GM12878 (cell line): Measurements from ENCODE around the gene DUS3L. TPM values are rescaled to one million over a fixed set of nuclear protein-coding genes. Genes with fewer than 3 reads are reported as not detected.
"Not testable (repeated sequence)": the region's sequence is repeated elsewhere in the genome, so short reads cannot be mapped to it uniquely, and the experiment has no call there.

Experiments
- ATAC-seq: fragments of 200-7000 bp; cut with Tn5 transposase; 3 replicates; pipeline ENCODE4 v1.9.1; 2020; ENCODE audit warnings: mild to moderate bottlenecking, moderate library complexity
- BruUV-seq: library from RNA; stranded (reverse); fragments of 400-500 nt; replicated peaks from 2 replicates; lab custom pipeline; 2021; lab: Mats Ljungman, UMichigan
- CTCF ChIA-PET: fragments of 300-600 bp; sonication (Branson Sonifier 250); formaldehyde crosslinking; extraction: SDS; loops from one replicate; lab custom pipeline; 2021; ENCODE audit warnings: inconsistent platforms; lab: Yijun Ruan, JAX
- POLR2A ChIA-PET: fragments of 350-600 bp; formaldehyde crosslinking; extraction: SDS; loops from one replicate; lab custom pipeline; 2021; ENCODE audit warnings: inconsistent platforms; lab: Charles Lee
- RAD21 ChIA-PET: fragments of 300-600 bp; sonication (Branson Sonifier 250); formaldehyde crosslinking; loops from one replicate; lab custom pipeline; 2023; ENCODE audit warnings: antibody characterized with exemption; ENCODE audit not compliant: unreplicated experiment; lab: Charles Lee
- SMC1A ChIA-PET: fragments of 300-600 bp; sonication (Branson Sonifier 250); formaldehyde crosslinking; loops from one replicate; lab custom pipeline; 2023; ENCODE audit not compliant: unreplicated experiment, uncharacterized antibody; lab: Charles Lee
- DNase-seq: peaks from one replicate; pipeline ENCODE4 v3.0.0-alpha.2; 2011; ENCODE audit warnings: low read depth, low spot score
- FAIRE-seq: peaks from 3 replicates; lab custom pipeline; 2011; peaks lifted over from hg19 to GRCh38; lab: Jason Lieb, UNC
- H2AFZ ChIP-seq: 2 replicates; pipeline ENCODE4 v1.6.0; 2011; ENCODE audit warnings: low read depth, low read length, control low read depth; ENCODE audit not compliant: control insufficient read depth
- H3K27ac ChIP-seq: 2 replicates; pipeline ENCODE4 v1.5.1; 2011; ENCODE audit warnings: control low read depth; ENCODE audit not compliant: control insufficient read depth, insufficient read depth
- H3K27me3 ChIP-seq, 2 experiments: replicated peaks in 1 of 2; 2 replicates each; pipeline versions ENCODE4 v1.6.0 to v1.6.1; 2011; ENCODE audit warnings: low read length in 1 of 2; ENCODE audit not compliant: control insufficient read depth in 2 of 2, insufficient read depth in 2 of 2
- H3K36me3 ChIP-seq, 2 experiments: 2 replicates each; pipeline ENCODE4 v1.5.1; 2011; ENCODE audit warnings: low read length in 1 of 2; ENCODE audit not compliant: control insufficient read depth in 2 of 2, insufficient read depth in 2 of 2
- H3K4me1 ChIP-seq: 2 replicates; pipeline ENCODE4 v1.6.1; 2011; ENCODE audit warnings: mild to moderate bottlenecking, low read length, moderate library complexity, mixed read lengths; ENCODE audit not compliant: control insufficient read depth, insufficient read depth
- H3K4me2 ChIP-seq: 2 replicates; pipeline ENCODE4 v1.6.0; 2011; ENCODE audit warnings: control low read depth; ENCODE audit not compliant: control insufficient read depth, insufficient read depth
- H3K4me3 ChIP-seq: fragments of 200-600 bp; sonication (generic); 2 replicates; pipeline ENCODE4 v1.5.1; 2016
- H3K79me2 ChIP-seq: 2 replicates; pipeline ENCODE4 v1.6.0; 2011; ENCODE audit warnings: low read length; ENCODE audit not compliant: control insufficient read depth, insufficient read depth
- H3K9ac ChIP-seq: 2 replicates; pipeline ENCODE4 v1.8.0; 2011; ENCODE audit warnings: low read length, control low read depth, mixed read lengths; ENCODE audit not compliant: control insufficient read depth, insufficient read depth
- H3K9me3 ChIP-seq: replicated peaks from 3 replicates; pipeline ENCODE4 v1.5.1; 2011; ENCODE audit warnings: mild to moderate bottlenecking, low read length; ENCODE audit not compliant: control insufficient read depth, insufficient read depth
- H4K20me1 ChIP-seq: 2 replicates; pipeline ENCODE4 v1.6.0; 2011; ENCODE audit not compliant: control insufficient read depth, insufficient read depth
- POLR2A ChIP-seq: IDR thresholded peaks from 2 replicates; pipeline ENCODE4 v1.6.1; 2011; ENCODE audit warnings: low read depth, mild to moderate bottlenecking, low read length
- WGBS: methylation state at CpG from one replicate; pipeline ENCODE4 v1.1.6; 2016; ENCODE audit warnings: low lambda C conversion rate; ENCODE audit not compliant: insufficient replicate concordance, insufficient coverage; ENCODE audit errors: missing lambda C conversion rate; 5-methylcytosine and 5-hydroxymethylcytosine counted together
- in situ Hi-C: fragments of 300-500 bp; cut with MboI; formaldehyde crosslinking; loops from 9 replicates; pipeline ENCODE4 v1.14.3; 2018; ENCODE audit warnings: mixed read lengths
- intact Hi-C: fragments of 100-400 bp; cut with micrococcal nuclease; formaldehyde crosslinking; loops from one replicate; pipeline ENCODE4 v1.14.2; 2022; ENCODE audit not compliant: unreplicated experiment
- polyA plus RNA-seq, 11 experiments: library from polyadenylated mRNA; depleted of rRNA in 4 of 11; unstranded in 6 of 11; stranded (reverse) in 5 of 11; fragments of >200 nt; fragmentation: Nextera tagmentation in 4 of 11; fragmentation: Illumina TruSeq in 1 of 11; extraction: Ambion mirVana in 4 of 11; extraction: Trizol in 1 of 11; gene quantifications; 1 replicate in 1 of 11; 2 replicates in 10 of 11; pipeline versions ENCODE4 v1.2.1 to v1.2.3, GENCODE V29; 2011 to 2016; ENCODE audit warnings: inconsistent platforms in 2 of 11, missing spikeins in 2 of 11, low read depth in 1 of 11
- total RNA-seq, 4 experiments: library from RNA; depleted of rRNA in 3 of 4; stranded (reverse); fragments of >200 nt in 3 of 4; fragmentation: Illumina TruSeq in 1 of 4; extraction: Trizol in 1 of 4; gene quantifications; 2 replicates each; pipeline versions ENCODE4 v1.2.1 to v1.2.3, GENCODE V29; 2013 to 2021
- TF ChIP-seq, protein P1 (sequence below): IDR thresholded peaks from 2 replicates; pipeline ENCODE4 v1.6.1; 2012; ENCODE audit warnings: low read length, inconsistent platforms
- TF ChIP-seq, protein P2 (sequence below): IDR thresholded peaks from 2 replicates; pipeline ENCODE4 v1.6.1; 2012; ENCODE audit warnings: low read depth, low read length, improper control_type of control experiment

DUS3L gene
- total and polyA plus RNA-seq, 10 of the 15 experiments (the other 5 are each of a cell fraction or from before 2014, with no cell fraction given) = 0.64 to 47.6 (median 31.1) TPM

DNA sequence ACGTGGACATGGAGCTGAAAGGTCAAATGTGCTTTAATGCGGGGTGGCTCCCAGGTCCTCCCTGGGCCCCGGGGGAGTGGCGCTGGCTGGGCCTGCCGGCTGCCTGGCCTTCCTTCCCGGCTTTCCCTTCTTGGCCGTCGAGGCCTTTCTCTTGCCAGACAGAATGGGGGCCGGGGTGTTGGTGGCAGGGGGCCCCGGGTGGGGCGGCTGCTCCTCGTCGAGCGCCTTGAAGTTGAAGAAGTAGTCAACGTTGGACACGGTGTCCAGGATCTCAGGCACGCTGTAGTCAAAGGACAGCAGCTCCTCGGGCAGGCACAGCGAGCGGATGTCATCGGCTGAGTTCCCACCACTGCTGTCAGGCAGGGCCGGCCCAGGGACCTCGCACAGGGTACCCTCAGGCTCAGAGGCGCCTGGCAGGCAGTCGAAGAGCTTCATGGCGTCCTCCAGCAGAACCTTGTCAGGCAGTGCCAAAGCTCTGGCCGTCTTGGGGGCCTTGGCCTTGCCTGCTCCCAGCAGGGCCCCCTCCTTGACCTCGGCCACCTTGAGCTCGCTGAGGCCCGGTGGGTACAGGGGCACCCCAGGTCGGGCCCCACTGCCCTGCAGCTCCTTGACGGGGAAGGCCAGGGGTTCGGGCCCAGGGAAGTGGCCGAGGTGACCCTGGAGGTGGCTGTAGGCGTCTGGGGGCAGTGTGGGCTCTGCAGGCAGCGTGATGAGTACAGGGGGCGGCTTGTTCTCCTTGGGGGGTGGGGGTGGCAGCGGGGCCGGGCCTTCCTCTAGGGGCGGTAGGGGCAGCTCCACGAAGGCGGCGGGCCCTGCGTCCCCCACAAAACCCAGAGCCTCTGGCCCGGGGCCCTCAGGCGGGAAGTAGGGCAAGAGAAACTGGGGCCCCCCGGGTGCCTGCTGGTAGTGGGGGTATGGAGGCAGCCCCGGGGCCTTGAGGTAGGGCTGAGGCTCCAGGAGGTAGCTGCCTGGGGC, 7.7 kb downstream of the DUS3L start:
- Histone ChIP-seq H3K4me1 (no peaks in the 10 kb centered on the region), H4K20me1 (no peaks in the 10 kb centered on the region), H3K27me3 (no peaks in the 10 kb centered on the region), H3K36me3 (peaks cover 0 to 22% of the 10 kb centered on the region in 2 experiments; a peak in 3 of 4 replicates), H3K27ac (no peak overlapping the region), H3K9me3 (no peaks in the 10 kb centered on the region), H3K4me2 (no peak overlapping the region), H2AFZ (no peak overlapping the region), H3K4me3 (no peak overlapping the region), H3K79me2 (no peaks in the 10 kb centered on the region), H3K9ac (no peak overlapping the region)
- TF ChIP-seq, protein P1, sequence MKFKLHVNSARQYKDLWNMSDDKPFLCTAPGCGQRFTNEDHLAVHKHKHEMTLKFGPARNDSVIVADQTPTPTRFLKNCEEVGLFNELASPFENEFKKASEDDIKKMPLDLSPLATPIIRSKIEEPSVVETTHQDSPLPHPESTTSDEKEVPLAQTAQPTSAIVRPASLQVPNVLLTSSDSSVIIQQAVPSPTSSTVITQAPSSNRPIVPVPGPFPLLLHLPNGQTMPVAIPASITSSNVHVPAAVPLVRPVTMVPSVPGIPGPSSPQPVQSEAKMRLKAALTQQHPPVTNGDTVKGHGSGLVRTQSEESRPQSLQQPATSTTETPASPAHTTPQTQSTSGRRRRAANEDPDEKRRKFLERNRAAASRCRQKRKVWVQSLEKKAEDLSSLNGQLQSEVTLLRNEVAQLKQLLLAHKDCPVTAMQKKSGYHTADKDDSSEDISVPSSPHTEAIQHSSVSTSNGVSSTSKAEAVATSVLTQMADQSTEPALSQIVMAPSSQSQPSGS = no peak
- TF ChIP-seq POLR2A = peak; percentile 52
- 92% methylated on average over 26 of the region's 48 CpGs for WGBS
- ChIA-PET POLR2A (no interaction called here), CTCF (no interaction called here), RAD21 (no interaction called here), SMC1A (no interaction called here)
- FAIRE-seq (no peak), ATAC-seq (no peak; the same call in 2 of the 3 replicates), DNase-seq (no peak)
- intact Hi-C loops (no loop called here), in situ Hi-C loops (no loop called here)
- no TSS peak for BruUV-seq

DNA sequence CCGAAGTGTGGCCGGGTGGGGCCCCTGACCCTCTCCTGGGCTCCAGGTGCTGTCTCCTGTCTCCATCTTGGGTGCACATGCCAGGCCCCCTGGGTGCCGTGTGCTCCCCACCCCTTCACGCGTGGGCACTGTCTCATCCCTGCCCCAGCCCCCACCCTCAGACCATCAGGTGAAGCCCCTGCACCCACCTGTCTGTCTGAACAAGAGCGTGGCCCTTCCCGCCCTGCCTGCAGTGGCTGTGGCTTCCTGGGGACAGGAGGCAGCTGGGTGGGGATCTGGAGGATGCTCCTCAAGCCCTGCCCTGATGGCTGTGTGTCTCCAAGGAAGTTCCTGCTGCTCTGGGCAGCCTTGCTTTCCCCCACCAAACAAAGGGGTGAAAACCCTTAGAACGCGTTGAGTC, 8.6 kb downstream of the DUS3L start:
- H3K4me3 ChIP-seq = no peak overlapping the region
- peaks cover 0 to 19% of the 10 kb centered on the region in 2 experiments; a peak in 3 of 4 replicates for H3K36me3 ChIP-seq

DNA sequence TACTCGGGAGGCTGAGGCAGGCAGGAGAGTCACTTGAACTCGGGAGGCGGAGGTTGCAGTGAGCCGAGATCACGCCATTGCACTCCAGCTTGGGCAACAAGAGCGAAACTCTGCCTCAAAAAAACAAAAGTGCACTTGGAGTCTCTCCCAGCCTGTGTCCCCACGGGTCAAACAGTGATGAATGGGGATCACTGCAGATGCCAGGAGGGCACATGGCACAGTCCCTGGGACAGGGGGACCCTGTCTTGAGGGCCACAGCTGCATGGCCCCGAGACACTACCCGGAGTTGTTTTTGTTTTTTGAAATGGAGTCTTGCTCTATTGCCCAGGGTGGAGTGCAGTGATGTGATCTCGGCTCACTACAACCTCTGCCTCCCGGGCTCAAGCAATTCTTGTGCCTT, 10.0 kb downstream of the DUS3L start:
- H3K4me2 ChIP-seq, DNase-seq, H3K27ac ChIP-seq, H3K27me3 ChIP-seq, ATAC-seq, in situ Hi-C loops, H3K9me3 ChIP-seq, SMC1A ChIA-PET, H3K4me3 ChIP-seq, H3K79me2 ChIP-seq, H3K4me1 ChIP-seq, RAD21 ChIA-PET, BruUV-seq, H2AFZ ChIP-seq, H4K20me1 ChIP-seq, intact Hi-C loops, H3K36me3 ChIP-seq, POLR2A ChIA-PET, H3K9ac ChIP-seq, FAIRE-seq: not testable (repeated sequence)
- CTCF ChIA-PET = interaction anchor here (1.5 kb wide), 1 partner anchor 23 kb away, joined by 7 read pairs; no protein-coding TSS in a partner anchor
- WGBS = 87% methylated on average over 11 of the region's 11 CpGs

More for the DNA sequence above, 8.6 kb downstream of the DUS3L start:
- WGBS = 94% methylated on average over 9 of the region's 9 CpGs
- FAIRE-seq (no peak), DNase-seq (no peak), ATAC-seq (no peak)
- Histone ChIP-seq H3K79me2 (no peaks in the 10 kb centered on the region), H2AFZ (no peak overlapping the region), H3K9me3 (no peaks in the 10 kb centered on the region), H3K27me3 (no peaks in the 10 kb centered on the region), H4K20me1 (no peaks in the 10 kb centered on the region), H3K27ac (no peak overlapping the region), H3K4me1 (no peaks in the 10 kb centered on the region), H3K4me2 (no peak overlapping the region), H3K9ac (no peak overlapping the region)
- intact Hi-C loops = no loop called here
- no TSS peak for BruUV-seq
- in situ Hi-C loops = no loop called here
- ChIA-PET SMC1A (no interaction called here), RAD21 (no interaction called here), CTCF (no interaction called here), POLR2A (no interaction called here)
- TF ChIP-seq, protein P2, sequence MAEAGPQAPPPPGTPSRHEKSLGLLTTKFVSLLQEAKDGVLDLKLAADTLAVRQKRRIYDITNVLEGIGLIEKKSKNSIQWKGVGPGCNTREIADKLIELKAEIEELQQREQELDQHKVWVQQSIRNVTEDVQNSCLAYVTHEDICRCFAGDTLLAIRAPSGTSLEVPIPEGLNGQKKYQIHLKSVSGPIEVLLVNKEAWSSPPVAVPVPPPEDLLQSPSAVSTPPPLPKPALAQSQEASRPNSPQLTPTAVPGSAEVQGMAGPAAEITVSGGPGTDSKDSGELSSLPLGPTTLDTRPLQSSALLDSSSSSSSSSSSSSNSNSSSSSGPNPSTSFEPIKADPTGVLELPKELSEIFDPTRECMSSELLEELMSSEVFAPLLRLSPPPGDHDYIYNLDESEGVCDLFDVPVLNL = no peak
- peak; percentile 57 for TF ChIP-seq POLR2A
